ENCODE data around the gene PNCK.

- TF ChIP-seq POLR2A (IDR thresholded peaks at IDR 0.05) (no peak), CTCF (IDR thresholded peaks at IDR 0.05) (no peak)
Observed at GRCh38 chrX:153669901-153670731, 3.5 kb downstream of the PNCK start.
